GM19438 (cell line): ENCODE measurements around the gene FAM76B.
"Not testable (repeated sequence)": the region's sequence is repeated elsewhere in the genome, so short reads cannot be mapped to it uniquely, and the experiment has no call there.

ENCODE experiments used
- ATAC-seq: cut with Tn5 transposase; IDR thresholded peaks from one replicate; pipeline ENCODE4 v1.9.1; 2021; ENCODE audit warnings: low read depth; ENCODE audit not compliant: unreplicated experiment

Gene FAM76B

DNA sequence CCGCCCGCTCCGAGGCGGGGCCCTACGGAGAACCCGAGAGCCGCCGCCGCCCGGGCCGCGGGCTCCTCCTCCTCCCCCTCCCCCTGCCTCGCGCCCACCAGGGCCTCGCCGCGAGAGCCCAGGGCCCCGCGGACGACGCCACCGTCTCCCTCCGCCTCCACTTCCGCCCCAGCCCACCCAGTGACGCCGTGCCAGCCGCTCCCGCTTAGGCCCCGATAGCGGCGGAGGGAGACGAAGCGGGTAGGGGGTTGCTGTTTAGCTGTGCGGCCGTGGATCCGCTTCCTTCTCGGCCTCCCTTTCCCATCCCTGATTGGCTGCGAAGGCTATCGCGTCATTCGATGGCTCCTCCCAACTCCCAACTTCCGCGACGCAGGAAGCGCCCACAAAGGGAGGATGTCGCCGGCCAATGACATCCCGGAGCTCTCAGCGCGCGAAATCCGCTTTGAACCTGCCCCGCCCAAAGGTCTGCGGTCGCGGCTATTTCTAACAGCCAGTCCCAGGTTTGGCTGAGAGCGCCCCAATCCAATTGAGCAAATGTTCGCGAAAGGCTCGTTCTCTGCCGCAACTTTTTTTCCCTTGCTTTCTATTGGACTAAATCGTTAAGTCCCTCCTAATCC lies at the start of gene FAM76B:
Gene FAM76B, minus strand, starts transcription at position 277 of the 617 bp plus-strand sequence. CDS start 304 bp downstream, outside the sequence.
- peak; percentile 65 for ATAC-seq

DNA sequence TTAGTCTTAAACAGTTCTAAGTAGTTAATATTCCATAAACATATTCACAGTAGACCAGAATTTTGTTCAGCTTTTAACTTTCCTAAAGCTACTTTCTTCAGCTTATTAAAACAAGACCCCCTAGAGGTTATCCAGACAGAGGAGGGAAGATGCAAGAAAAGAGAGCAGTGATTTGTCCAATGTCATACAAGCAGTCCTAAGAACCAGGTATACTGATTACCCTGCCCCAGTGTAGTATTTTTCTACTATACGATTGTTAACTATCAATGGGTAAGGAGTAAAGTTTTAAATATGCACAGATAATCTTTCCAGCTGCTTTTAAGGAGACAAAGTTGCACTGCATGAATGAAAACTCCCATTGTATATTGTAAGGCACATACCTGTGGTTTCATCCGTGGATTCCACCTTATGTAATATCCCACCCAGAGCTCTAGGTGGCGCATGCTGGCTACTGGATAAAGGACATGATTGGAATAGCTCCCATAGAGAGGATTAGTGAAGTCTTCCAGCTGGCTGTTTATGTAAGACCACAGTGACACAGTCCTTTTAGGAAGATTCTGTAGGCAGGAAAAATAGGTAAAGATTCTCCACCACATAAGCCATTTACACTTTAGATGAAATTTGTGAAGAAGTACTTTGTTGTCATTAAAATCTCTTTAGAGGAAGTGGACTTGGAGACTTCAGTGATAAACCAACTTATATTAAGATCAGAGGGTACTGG lies 46.3 kb upstream of the FAM76B start:
- ATAC-seq, result peak; percentile 99

DNA sequence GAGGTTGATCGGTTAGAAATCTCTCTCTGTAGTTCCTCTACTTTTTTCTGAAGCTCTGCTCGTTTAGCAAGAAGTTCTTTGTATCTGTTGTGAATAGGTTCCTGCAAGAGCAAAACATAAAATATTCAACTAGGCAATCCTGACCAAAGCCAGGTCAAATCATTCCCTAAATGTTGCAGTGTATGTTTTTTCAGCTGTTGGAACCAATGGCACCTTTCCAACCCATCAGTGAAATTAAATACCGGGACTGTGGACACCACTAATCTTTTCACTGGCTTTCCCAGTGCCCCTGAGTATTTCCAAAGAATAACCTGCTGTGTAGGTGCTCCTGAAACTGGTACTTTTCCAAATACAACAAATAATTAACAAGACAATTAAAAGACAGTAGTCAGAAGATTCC lies 45.8 kb upstream of the FAM76B start:
- ATAC-seq, result no peak

DNA sequence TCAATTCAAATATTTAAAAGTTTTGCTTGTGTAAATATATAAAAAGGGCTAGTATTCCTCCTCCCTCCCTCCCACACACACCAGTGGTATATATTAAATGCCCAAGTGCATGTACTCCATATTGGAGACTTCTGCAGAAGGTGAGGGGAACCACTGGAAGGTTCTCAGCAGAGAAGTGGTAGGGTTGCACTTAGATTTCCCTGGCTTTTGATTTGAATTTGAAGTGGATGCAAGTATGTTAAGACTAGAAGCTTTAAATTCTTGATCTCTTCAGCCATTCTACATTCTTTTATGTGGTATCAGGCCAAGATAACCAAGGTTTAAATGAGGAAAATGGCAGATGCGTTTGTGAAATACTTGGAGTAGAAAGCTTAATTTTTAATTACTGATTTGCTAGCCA lies 43.8 kb upstream of the FAM76B start:
- no peak for ATAC-seq

DNA sequence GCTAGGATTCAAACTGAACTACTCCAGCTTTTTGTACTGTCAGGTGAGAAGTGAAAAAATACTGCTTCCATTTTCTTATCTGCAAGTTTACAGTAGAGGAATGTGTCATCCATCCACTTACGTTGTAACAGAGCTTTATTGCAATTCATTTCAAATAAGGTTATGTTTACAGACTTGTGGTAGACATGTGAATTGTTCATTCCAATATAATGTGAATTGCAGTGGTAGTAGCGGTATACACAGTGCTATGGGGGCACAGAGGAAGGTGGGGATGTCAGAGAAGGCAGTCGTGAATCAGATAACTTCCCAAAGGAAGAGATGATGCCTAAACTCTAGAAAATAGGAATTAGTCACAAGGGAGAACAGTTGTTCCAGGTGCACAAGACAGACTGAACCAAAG lies 43.2 kb upstream of the FAM76B start:
- no peak for ATAC-seq

DNA sequence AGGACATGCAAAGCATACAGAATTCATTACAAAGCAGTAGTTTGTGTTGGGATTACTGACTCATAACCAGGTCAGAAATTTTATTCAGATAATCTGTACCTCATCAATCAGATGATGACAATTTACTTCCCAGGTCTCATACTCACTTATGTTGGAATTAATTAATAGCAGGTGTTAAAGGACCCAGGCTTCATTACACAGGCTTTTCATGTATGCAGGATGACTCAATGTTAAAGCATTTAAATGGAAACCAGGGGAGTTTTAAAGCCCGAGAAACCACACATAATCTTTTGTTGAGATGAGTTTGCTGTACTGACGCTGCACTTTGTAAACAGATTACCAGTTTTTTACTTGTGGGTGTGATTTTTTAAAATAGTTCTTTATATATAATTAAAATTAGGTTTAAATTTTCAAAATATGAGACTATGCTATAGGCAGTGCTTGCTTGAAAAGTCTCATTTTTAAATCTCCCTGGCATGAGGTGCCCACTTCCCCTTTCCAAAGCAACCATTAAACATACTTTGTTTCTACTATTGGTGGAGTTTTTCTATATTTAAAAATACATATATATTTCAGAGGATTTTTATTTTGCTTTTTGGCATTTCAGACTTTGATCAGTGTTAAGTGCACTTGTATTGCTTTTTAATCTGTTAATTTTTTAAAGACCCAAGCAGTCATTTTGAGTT lies 41.8 kb upstream of the FAM76B start:
- no peak for ATAC-seq

DNA sequence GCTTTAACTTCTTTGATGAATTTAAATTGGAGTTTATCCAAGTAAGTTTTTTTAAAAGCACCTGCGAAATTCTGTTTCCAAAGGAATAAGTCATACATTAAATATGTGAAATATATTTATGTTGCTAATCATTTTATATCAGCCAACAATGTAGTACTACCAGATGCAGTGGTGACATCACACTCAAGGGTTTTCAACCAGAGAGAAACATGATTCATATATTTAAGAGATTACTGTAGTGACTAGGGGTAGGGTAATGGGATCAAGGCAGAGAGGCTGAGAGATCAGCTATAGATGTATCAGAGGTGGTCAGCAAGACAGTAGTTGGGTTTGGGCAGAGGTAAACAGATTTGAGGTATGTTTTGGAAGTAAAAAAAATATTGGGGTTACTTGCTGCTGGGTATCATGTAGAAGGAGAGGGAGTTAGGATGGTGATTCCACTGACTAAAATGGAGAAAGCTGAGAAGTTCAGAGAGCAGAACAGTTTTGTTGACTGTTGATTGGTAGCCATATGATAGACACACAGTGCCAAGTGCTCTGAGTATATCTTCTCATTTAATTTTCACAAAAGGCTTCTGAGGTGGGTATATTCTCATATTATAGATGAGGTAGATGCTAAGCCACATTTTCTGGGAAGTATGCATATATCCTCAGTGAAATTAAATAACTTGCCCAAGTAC lies 40.1 kb upstream of the FAM76B start:
- no peak for ATAC-seq

DNA sequence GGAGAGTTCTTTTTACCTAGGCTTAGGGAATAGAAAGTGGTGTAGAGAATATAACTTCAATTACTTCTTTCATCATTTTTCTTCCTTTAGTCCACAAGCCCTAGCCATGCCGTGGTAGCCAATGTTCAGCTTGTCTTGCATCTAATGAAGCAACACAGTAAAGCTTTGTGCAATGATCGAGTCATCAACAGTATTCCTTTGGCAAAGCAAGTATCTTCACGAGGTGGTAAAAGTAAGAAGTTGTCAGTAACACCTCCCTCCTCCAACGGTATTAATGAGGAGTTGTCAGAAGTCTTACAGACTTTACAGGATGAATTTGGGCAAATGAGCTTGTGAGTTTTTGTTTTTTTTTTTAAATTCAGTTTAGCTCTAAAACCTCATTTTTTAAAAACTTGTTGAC lies 38.1 kb upstream of the FAM76B start:
- ATAC-seq, result no peak

DNA sequence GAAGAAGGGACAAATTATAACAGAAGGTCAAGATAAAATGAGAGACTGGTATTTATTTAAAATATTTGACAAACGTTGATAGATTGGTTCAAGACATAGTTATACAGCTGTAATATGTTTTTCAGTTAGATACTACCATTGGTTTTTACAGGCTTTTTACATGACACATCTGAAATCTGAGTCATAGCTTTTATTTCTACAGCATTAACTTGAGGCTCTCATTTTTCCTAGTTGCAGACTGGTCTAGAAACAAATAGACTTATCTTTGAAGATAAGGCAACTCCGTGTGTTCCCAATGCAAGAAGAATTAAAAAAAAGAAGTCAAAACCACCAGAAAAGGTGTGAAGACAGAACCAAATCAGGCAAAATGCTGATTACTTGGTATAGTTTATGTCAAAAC lies 32.1 kb upstream of the FAM76B start:
- ATAC-seq, result no peak

DNA sequence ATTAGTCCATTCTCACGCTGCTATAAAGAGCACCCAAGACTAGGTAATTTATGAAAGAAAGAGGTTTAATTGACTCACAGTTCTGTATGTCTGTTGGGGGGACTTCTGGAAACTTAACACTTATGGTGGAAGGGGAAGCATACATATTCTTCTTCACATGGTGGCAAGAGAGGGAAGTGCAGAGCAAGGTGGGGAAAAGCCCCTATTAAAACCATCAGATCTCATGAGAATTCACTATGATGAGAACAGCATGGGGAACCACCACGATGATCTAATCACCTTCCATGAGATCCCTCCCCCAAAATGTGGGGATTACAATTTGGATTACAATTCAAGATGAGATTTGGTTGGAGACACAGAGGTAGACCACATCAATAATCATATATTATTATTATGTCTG lies 26.5 kb upstream of the FAM76B start:
- no peak for ATAC-seq

DNA sequence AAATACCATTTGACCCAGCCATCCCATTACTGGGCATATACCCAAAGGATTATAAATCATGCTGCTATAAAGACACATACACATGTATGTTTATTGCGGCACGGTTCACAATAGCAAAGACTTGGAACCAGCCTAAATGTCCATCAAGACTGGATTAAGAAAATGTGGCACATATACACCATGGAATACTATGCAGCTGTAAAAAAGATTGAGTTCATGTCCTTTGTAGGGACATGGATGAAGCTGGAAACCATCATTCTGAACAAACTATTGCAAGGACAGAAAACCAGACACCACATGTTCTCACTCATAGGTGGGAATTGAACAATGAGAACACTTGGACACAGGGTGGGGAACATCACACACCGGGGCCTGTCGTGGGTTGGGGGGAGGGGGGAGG lies 21.5 kb upstream of the FAM76B start:
- ATAC-seq, result not testable (repeated sequence)

DNA sequence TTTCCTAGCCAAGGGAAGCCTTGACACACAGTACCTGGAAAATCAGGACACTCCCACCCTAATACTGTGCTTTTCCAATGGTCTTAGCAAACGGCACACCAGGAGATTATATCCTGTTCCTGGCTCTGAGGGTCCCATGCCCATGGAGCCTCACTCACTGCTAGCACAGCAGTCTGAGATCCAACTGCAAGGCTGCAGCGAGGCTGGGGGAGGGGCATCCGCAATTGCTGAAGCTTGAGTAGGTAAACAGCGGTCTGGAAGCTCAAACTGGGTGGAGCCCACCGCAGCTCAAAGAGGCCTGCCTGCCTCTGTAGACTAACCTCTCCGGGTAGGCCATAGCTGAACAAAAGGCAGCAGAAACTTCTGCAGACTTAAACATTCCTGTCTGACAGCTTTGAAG lies 16.9 kb upstream of the FAM76B start:
- ATAC-seq, result not testable (repeated sequence)

DNA sequence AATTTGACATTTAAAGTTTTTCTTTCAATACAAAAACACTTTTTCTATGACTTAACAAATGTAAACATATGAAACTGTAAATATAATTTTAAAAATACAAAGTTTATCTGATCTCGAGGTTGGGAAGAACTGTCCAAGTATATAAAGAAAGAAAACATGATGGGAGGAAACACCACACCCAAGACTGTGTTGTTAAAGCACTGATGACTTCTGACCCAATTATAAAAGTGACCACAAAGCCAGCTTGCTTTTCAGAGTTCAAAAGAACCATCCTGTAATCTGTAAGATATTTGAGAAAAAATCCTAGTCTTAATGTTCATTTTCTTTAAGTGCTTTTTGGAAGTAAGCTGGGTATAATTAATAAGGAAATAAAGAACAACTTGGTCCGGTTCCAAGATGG lies 16.3 kb upstream of the FAM76B start:
- no peak for ATAC-seq

DNA sequence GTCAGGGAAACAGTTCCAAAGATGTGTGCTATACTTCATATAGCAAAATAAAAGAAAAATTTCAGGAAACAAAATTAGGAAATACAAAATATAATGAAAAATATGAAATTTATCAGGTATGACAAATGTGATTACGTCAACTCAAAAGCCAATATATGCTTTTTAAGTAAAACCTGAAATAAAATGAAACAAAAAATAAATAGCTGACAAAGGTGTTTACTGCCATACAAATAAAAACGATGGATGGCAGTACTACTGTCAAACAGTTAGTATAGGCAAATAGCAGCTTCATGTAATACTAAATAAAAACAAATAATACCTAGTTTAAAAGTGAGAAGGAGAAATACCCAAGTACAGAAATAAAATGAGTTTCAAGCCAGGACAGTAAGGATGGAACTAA lies 14.4 kb upstream of the FAM76B start:
- no peak for ATAC-seq

DNA sequence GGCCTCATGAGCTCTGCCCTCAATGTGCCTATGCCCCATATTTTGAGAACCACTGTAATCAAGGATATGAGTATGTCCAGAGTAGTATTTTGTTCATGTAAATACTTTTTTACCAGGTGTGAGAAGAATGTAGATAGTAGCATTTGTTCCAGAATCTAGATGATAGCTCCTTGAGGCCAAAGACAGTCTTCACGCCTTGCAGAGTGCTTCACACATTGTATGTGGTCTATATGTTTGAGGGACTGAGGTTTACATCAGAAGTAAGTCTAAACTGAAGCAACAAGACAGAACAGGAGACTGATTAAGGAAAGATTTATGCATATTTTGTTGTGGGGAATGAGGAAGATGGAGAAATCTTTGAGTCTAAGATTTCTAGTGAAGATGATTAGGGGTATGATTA lies 13.2 kb upstream of the FAM76B start:
- ATAC-seq, result no peak

DNA sequence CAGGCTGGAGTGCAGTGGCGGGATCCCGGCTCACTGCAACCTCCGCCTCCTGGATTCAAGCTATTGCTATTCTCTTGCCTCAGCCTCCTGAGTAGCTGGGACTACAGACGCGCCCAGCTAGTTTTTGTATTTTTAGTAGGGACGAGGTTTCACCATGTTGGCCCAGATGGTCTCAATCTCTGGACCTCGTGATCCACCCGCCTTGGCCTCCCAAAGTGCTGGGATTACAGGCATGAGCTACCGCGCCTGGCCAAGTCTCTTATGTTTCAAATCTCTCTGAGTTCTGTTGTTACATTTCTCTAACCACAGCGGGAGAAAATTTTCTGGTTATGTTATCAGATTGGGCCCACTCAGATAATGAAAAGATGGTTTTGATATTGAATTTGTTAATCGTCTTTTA lies 10.9 kb upstream of the FAM76B start:
- no peak for ATAC-seq

DNA sequence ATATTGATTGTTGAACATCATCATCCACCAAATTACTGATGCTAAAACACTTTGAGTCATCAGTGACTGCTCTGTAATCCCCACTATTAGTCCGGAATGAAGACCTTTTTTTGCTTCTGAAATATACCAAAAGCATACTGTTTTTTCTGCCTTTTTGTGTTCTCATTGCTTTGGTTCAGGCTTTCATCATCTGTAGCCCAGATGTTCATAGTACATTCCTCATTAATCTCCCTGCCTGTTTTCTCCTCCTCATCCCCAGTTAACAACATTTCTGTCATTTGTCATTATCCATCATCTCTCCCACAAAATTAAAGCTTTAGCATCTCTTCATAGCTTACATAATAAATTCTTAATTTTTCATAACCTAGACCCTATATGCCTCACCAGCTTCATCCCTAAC lies 10.0 kb upstream of the FAM76B start:
- no peak for ATAC-seq

DNA sequence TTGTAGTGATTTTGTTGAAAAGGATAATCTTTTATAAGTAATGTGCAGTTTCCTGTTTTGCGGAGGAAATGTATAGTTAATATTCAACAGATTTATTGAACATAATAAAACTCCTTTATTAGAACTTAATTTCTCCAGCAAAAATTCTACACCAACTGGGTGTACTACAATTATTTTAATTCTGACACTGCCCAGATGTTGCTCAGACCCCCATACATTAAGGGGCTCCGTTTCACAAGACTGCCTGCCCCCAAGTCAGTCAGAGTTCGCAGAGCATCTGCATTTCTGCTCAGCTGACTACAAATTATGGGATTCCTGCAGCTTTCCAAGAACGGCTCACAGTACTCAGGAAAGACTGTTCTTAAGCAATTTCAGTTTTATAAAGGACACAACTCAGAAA lies 6.9 kb upstream of the FAM76B start:
- ATAC-seq, result no peak

DNA sequence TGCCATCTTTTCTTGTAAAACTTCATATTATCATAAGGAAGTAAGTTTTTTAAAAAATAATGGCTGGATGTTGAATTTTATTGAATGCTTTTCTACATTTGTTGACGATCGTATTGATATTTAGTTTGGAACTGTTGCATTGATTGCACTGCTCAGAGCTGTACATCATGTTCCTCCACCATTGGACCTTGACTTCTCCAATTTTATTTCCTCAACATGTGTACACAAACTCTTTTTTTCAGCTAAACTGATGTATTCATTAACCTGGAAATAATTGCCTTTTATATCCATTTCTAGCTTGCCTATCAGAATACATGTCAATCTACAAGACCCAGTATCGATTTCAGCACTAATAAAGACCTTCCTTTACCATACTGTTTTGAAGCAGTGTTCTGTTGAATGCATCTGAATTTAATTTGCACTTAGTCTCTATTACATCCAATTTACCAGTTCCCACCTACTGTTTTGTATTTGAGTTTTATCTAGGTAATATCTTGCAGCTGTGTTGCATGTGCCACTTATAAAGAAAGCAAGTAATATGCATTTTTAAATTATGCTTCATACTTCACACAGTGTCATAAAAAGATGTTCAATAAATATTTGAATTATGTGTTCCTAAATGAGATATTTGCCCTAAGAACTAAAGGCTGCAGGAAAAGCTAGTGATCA lies 6.2 kb upstream of the FAM76B start:
- no peak for ATAC-seq

DNA sequence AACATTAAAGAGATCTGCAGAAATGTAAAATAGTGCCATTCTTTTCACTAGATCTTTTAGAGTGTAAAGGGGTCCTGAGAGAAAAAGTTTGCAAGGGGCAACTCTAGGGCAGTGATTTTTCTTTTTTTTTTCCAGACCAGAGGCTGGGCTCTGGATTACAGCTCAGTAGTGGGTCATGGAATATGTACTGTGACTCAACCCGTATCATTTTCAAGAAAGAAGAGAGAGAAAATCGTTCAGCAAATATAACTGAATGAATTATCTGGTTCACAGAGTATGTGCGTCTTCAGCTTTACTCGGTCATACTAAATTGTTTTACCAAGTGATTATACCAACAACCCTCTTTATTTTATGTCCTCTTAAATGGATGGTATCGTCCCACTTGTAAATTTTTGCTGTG lies 4.5 kb upstream of the FAM76B start:
- no peak for ATAC-seq

DNA sequence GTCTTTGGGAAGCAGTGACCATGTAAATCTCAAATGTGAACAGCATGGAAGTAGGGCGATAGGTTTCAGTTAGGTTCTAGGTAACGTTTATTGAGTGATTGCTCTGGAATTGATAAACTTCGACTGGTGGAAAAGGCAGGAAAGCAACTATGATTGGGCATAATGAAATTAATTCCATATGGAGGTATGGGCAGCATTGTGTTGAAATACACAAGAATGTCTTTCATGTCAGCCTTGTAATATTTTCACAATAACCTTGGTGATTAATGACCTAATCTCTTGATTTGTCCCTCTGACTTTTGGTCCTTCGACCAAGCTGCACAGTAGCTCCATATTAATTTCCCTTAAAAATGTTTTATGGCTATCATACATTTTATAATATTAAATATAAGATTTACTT lies 3.5 kb upstream of the FAM76B start:
- ATAC-seq, result no peak
